ENCODE results near the gene SRRM4. TPM values are rescaled to one million over a fixed set of nuclear protein-coding genes. Genes with fewer than 3 reads are reported as not detected.

SRRM4 gene
- total RNA-seq, 4 donors from 2014 or later, result 0.10 to 0.27 TPM; not detected in 2

- H3K4me1 ChIP-seq, result no peaks in the 10 kb centered on the region
- H3K4me3 ChIP-seq (replicated peaks in 1 of 3), result no peak overlapping the region
- H3K27ac ChIP-seq, result no peak overlapping the region
- 83 to 85% methylated on average over 9 of the region's 9 CpGs for WGBS, 2 donors
- no peaks in the 10 kb centered on the region for H3K9me3 ChIP-seq
- no peaks in the 10 kb centered on the region for H3K36me3 ChIP-seq
- intact Hi-C loops (cut with DNase I), result no loop called here
- no peak for DNase-seq
- TF ChIP-seq POLR2A (IDR thresholded peaks at IDR 0.05) (no peak), CTCF (IDR thresholded peaks at IDR 0.05) (no peak)
- no peaks in the 10 kb centered on the region for H3K27me3 ChIP-seq
Measured at GRCh38 chr12:119113496-119113986, 132.2 kb downstream of the SRRM4 start.

- H3K27me3 ChIP-seq, result no peaks in the 10 kb centered on the region
- H3K4me3 ChIP-seq (replicated peaks in 1 of 3), result no peak overlapping the region
- WGBS, 2 donors, result 78 to 86% methylated on average over 3 of the region's 3 CpGs
- no peaks in the 10 kb centered on the region for H3K9me3 ChIP-seq
- no peaks in the 10 kb centered on the region for H3K36me3 ChIP-seq
- DNase-seq, result no peak
- no peak overlapping the region for H3K27ac ChIP-seq
- H3K4me1 ChIP-seq, result no peaks in the 10 kb centered on the region
- TF ChIP-seq POLR2A (IDR thresholded peaks at IDR 0.05), result no peak
- no peak for TF ChIP-seq CTCF (IDR thresholded peaks at IDR 0.05)
- intact Hi-C loops (cut with DNase I), result no loop called here
Measured at GRCh38 chr12:119114294-119114693, 133.0 kb downstream of the SRRM4 start.

GRCh38 chr12:119115296-119115905 lies 134.1 kb downstream of the SRRM4 start:
- no peaks in the 10 kb centered on the region for H3K4me1 ChIP-seq
- TF ChIP-seq POLR2A (IDR thresholded peaks at IDR 0.05) (no peak), CTCF (IDR thresholded peaks at IDR 0.05) (peak; percentile 75 to 88 (median 82))
- intact Hi-C loops (cut with DNase I), result no loop called here
- no peaks in the 10 kb centered on the region for H3K36me3 ChIP-seq
- H3K27ac ChIP-seq, result no peak overlapping the region
- WGBS, 2 donors, result 36 to 43% methylated on average over 2 of the region's 2 CpGs
- peak; percentile 22 to 25 for DNase-seq
- no peak overlapping the region for H3K4me3 ChIP-seq (replicated peaks in 1 of 3)
- H3K9me3 ChIP-seq, result no peaks in the 10 kb centered on the region
- no peaks in the 10 kb centered on the region for H3K27me3 ChIP-seq

- intact Hi-C loops (cut with DNase I), result loop anchor here (2.0 kb wide), 1 partner anchor 295 kb away; no protein-coding TSS in a partner anchor
- no peak overlapping the region for H3K4me3 ChIP-seq (replicated peaks in 1 of 3)
- H3K27me3 ChIP-seq, result no peaks in the 10 kb centered on the region
- H3K36me3 ChIP-seq, result no peaks in the 10 kb centered on the region
- no peak overlapping the region for H3K27ac ChIP-seq
- WGBS, 2 donors, result 76 to 83% methylated on average over 3 of the region's 3 CpGs
- no peak for TF ChIP-seq CTCF (IDR thresholded peaks at IDR 0.05)
- TF ChIP-seq POLR2A (IDR thresholded peaks at IDR 0.05), result no peak
- no peaks in the 10 kb centered on the region for H3K4me1 ChIP-seq
- DNase-seq, result no peak
- no peaks in the 10 kb centered on the region for H3K9me3 ChIP-seq
Measured at GRCh38 chr12:119117936-119118335, 136.6 kb downstream of the SRRM4 start.

- intact Hi-C loops (cut with DNase I), result no loop called here
- Histone ChIP-seq H3K9me3 (no peaks in the 10 kb centered on the region), H3K4me1 (no peaks in the 10 kb centered on the region), H3K27me3 (no peaks in the 10 kb centered on the region), H3K36me3 (no peaks in the 10 kb centered on the region), H3K27ac (no peak overlapping the region), H3K4me3 (replicated peaks in 1 of 3) (no peak overlapping the region)
- no peak for DNase-seq
- TF ChIP-seq CTCF (IDR thresholded peaks at IDR 0.05), result no peak
- TF ChIP-seq POLR2A (IDR thresholded peaks at IDR 0.05), result no peak
- WGBS, 2 donors, result 70 to 75% methylated on average over 3 of the region's 3 CpGs
Measured at GRCh38 chr12:119118625-119119024, 137.3 kb downstream of the SRRM4 start.

Measured in thyroid gland (tissue), 4 donors.